Parathyroid adenoma (tissue), 2 donors: ENCODE results near the gene BACE2.

Experiments used
- H2AFZ ChIP-seq: fragments of 300-600 bp; sonication (generic); one replicate; pipeline ENCODE4 v1.7.0; 2017; ENCODE audit warnings: antibody characterized with exemption, mild to moderate bottlenecking
- H3K27ac ChIP-seq: fragments of 300-600 bp; sonication (generic); one replicate; pipeline ENCODE4 v1.7.0; 2017
- H3K27me3 ChIP-seq: fragments of 300-600 bp; sonication (generic); one replicate; pipeline ENCODE4 v1.7.0; 2017; ENCODE audit warnings: low read length; ENCODE audit not compliant: control insufficient read depth, insufficient read depth
- H3K36me3 ChIP-seq: fragments of 300-600 bp; sonication (generic); one replicate; pipeline ENCODE4 v1.7.0; 2017; ENCODE audit warnings: low read length; ENCODE audit not compliant: control insufficient read depth, insufficient read depth
- H3K4me1 ChIP-seq: fragments of 300-600 bp; sonication (generic); one replicate; pipeline ENCODE4 v1.7.0; 2017; ENCODE audit warnings: control low read depth
- H3K4me2 ChIP-seq: fragments of 300-600 bp; sonication (generic); one replicate; pipeline ENCODE4 v1.7.0; 2017; ENCODE audit warnings: low read length
- H3K4me3 ChIP-seq: fragments of 300-600 bp; sonication (generic); one replicate; pipeline ENCODE4 v1.7.0; 2017; ENCODE audit warnings: low read depth, low read length
- H3K79me2 ChIP-seq: fragments of 300-600 bp; sonication (generic); one replicate; pipeline ENCODE4 v1.7.0; 2017; ENCODE audit warnings: control low read depth
- H3K9ac ChIP-seq: fragments of 300-600 bp; sonication (generic); one replicate; pipeline ENCODE4 v1.7.0; 2017; ENCODE audit warnings: mild to moderate bottlenecking
- H3K9me3 ChIP-seq: fragments of 300-600 bp; sonication (generic); one replicate; pipeline ENCODE4 v1.7.0; 2017; ENCODE audit warnings: low read length; ENCODE audit not compliant: control insufficient read depth
- CTCF ChIP-seq: fragments of 300-600 bp; sonication (generic); IDR thresholded peaks from one replicate; pipeline ENCODE4 v1.7.0; 2017; ENCODE audit warnings: antibody characterized with exemption, mild to moderate bottlenecking
- donor health status: primary hyperparathyroidism.

BACE2 gene

GRCh38 chr21:41294548-41295231 lies 126.7 kb downstream of the BACE2 start:
- Histone ChIP-seq H3K4me2 (no peak overlapping the region), H3K9ac (no peak overlapping the region)

GRCh38 chr21:41295721-41296254 lies 127.8 kb downstream of the BACE2 start:
- no peak overlapping the region for H2AFZ ChIP-seq
- H3K9me3 ChIP-seq, result no peaks in the 10 kb centered on the region
- no peak overlapping the region for H3K4me3 ChIP-seq
- H3K79me2 ChIP-seq, result no peaks in the 10 kb centered on the region
- H3K27me3 ChIP-seq, result no peaks in the 10 kb centered on the region
- H3K27ac ChIP-seq, result no peak overlapping the region
- H3K4me2 ChIP-seq, result no peak overlapping the region
- H3K36me3 ChIP-seq, result no peaks in the 10 kb centered on the region
- no peak for TF ChIP-seq CTCF
- H3K9ac ChIP-seq, result no peak overlapping the region
- no peaks in the 10 kb centered on the region for H3K4me1 ChIP-seq

More at GRCh38 chr21:41294548-41295231, 126.7 kb downstream of the BACE2 start:
- Histone ChIP-seq H3K9me3 (no peaks in the 10 kb centered on the region), H3K36me3 (no peaks in the 10 kb centered on the region), H3K27ac (no peak overlapping the region), H3K79me2 (no peaks in the 10 kb centered on the region), H3K4me1 (no peaks in the 10 kb centered on the region), H2AFZ (no peak overlapping the region), H3K4me3 (no peak overlapping the region), H3K27me3 (no peaks in the 10 kb centered on the region)
- no peak for TF ChIP-seq CTCF

GRCh38 chr21:41302976-41303375 lies 135.0 kb downstream of the BACE2 start:
- H3K27me3 ChIP-seq, result no peaks in the 10 kb centered on the region
- no peaks in the 10 kb centered on the region for H3K9me3 ChIP-seq
- TF ChIP-seq CTCF, result no peak
- no peaks in the 10 kb centered on the region for H3K79me2 ChIP-seq
- no peaks in the 10 kb centered on the region for H3K4me1 ChIP-seq
- H3K4me3 ChIP-seq, result no peak overlapping the region
- H2AFZ ChIP-seq, result no peak overlapping the region
- H3K9ac ChIP-seq, result no peak overlapping the region
- no peak overlapping the region for H3K4me2 ChIP-seq
- H3K36me3 ChIP-seq, result no peaks in the 10 kb centered on the region
- no peak overlapping the region for H3K27ac ChIP-seq

GRCh38 chr21:41304068-41304720 lies 136.2 kb downstream of the BACE2 start:
- H3K27ac ChIP-seq, result no peak overlapping the region
- H3K36me3 ChIP-seq, result no peaks in the 10 kb centered on the region
- H3K9me3 ChIP-seq, result no peaks in the 10 kb centered on the region
- no peaks in the 10 kb centered on the region for H3K4me1 ChIP-seq
- no peak for TF ChIP-seq CTCF
- no peak overlapping the region for H3K4me3 ChIP-seq
- no peak overlapping the region for H2AFZ ChIP-seq
- H3K4me2 ChIP-seq, result no peak overlapping the region
- no peak overlapping the region for H3K9ac ChIP-seq
- H3K27me3 ChIP-seq, result no peaks in the 10 kb centered on the region
- no peaks in the 10 kb centered on the region for H3K79me2 ChIP-seq
